NCI-H2227 treated with DMSO at 0.1 percent for 48 hours (cell line): ENCODE measurements around the gene SFTPA2.
"Not testable (repeated sequence)": the region's sequence is repeated elsewhere in the genome, so short reads cannot be mapped to it uniquely, and the experiment has no call there.

Source experiments
- DNase-seq: peaks from one replicate; lab custom pipeline; 2025; lab: John Stamatoyannopoulos, UW

SFTPA2 gene

GRCh38 chr10:79560160-79560709, at the start of gene SFTPA2:
Gene SFTPA2 (minus strand): TSS chr10:79560407. CDS start chr10:79559483, 924 bp downstream.
- DNase-seq: no peak

- DNase-seq: no peak
Measured at GRCh38 chr10:79608505-79609375, 48.5 kb upstream of the SFTPA2 start.

GRCh38 chr10:79605308-79605707, 45.1 kb upstream of the SFTPA2 start:
- DNase-seq: no peak

- no peak for DNase-seq
Measured at GRCh38 chr10:79604294-79604693, 44.1 kb upstream of the SFTPA2 start.

GRCh38 chr10:79602953-79603352, 42.7 kb upstream of the SFTPA2 start:
- no peak for DNase-seq

GRCh38 chr10:79601939-79602338, 41.7 kb upstream of the SFTPA2 start:
- no peak for DNase-seq

DNA sequence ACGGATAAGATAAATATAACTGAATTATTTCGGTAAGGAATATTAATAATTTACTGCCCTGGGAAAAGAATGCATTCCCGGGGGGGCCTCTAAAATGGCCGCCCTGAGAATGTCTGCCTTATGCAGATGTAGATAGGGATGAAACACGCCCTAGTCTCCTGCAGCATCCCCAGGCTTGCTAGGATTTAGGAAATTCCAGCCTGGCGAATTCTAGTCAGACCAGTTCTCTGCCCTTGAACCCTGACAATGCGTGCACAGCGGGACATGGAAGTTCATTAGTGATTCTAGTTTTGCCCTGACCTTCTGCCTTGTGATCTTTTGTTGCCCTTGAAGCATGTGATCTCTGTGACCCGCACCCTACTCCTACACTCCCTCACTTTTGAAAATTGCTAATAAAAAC, 39.4 kb upstream of the SFTPA2 start:
- not testable (repeated sequence) for DNase-seq

- DNase-seq: no peak
Measured at GRCh38 chr10:79595510-79595909, 35.3 kb upstream of the SFTPA2 start.

- not testable (repeated sequence) for DNase-seq
Measured at GRCh38 chr10:79594565-79594964, 34.4 kb upstream of the SFTPA2 start.

GRCh38 chr10:79593377-79593776, 33.2 kb upstream of the SFTPA2 start:
- no peak for DNase-seq

- no peak for DNase-seq
Measured at GRCh38 chr10:79588800-79589199, 28.6 kb upstream of the SFTPA2 start.

GRCh38 chr10:79586933-79587332, 26.7 kb upstream of the SFTPA2 start:
- no peak for DNase-seq

- DNase-seq: no peak
Measured at GRCh38 chr10:79585870-79586527, 25.8 kb upstream of the SFTPA2 start.

GRCh38 chr10:79583488-79584024, 23.3 kb upstream of the SFTPA2 start:
- no peak for DNase-seq

DNA sequence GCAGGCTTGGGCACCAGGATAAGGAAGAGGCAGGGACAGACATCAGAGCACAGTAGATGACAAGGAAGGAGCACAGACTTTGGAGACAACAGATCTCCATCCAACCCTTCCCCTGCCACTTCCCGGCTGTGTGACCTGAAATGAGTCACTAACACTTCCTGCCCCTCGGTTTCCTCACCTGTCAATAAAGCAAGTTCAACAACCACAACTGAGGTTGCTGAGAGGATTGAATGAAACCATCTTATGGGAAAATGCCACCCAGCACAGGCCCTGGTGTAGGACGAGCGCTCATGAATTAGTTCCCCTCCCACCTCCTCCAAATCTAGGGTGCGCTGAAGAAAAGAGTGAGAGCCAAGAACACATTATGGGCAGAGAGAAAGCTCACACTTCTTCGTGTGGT, 22.7 kb upstream of the SFTPA2 start:
- not testable (repeated sequence) for DNase-seq

DNA sequence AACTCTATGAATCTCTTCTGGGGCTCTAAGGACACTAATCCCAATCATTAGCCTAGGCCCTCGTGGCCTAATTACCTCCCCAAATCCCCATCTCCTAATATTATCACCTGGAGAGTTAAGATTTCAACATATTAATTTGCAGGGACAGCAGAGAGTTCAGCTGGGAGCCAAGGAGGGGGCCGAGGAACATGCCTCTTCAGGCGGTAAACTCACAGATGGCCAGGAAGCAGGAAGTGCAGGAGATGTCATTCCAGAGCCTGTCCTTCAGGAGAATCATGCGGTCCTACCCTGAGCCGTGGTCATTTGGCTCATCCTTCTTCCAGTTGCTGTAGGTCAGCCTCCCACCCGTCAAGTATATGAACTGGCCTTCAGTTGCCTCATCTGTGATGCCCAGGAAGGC, 21.9 kb upstream of the SFTPA2 start:
- DNase-seq: no peak

GRCh38 chr10:79581044-79581443, 20.8 kb upstream of the SFTPA2 start:
- no peak for DNase-seq

DNA sequence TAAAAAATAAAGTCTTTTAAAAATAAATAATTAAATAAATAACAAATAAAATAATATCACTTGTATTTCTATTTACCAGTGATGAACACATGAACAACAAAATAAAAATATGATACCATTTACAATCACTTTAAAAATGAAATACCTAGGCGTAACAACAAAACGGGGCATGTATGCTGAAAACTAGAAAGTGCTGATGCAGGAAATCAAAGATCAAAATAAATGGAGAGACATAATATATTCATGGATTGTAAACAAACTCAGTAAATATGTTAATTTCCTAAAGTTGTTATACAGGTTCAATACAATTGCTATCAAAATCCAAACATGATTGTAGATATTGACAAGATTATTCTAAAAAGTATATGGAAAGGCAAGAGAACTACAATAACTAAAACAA, 19.2 kb upstream of the SFTPA2 start:
- DNase-seq: no peak

- DNase-seq: not testable (repeated sequence)
Measured at GRCh38 chr10:79570624-79571023, 10.4 kb upstream of the SFTPA2 start.

GRCh38 chr10:79563426-79563825, 3.2 kb upstream of the SFTPA2 start:
- DNase-seq: no peak

GRCh38 chr10:79562135-79562756, 2.0 kb upstream of the SFTPA2 start:
- DNase-seq: no peak

DNA sequence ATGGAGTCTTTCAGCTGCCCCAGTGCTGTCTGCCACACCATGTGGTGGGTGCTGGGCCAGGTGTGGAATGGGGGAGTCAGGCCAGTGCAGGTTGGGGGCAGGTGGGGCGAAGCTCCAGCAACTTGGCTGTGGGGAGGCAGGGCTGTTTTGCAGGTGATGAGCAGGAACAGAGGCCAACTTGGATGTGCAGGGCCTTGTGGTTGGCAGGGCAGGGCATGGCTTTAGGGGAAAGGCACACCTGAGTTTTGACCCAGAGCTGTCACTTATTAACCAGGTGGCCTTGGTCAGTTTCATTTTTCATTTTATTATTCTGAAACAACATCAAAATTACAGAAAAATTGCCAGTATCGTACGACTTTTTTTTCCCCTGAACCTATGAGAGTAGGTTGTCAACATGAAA, 1.1 kb upstream of the SFTPA2 start:
- no peak for DNase-seq
